GM12891 (cell line): Measurements from ENCODE around the gene NR6A1.

Experiments used
- PAX5 ChIP-seq: IDR thresholded peaks from 2 replicates; pipeline ENCODE4 v1.6.1; 2011; ENCODE audit warnings: low read length, moderate library complexity, mild to moderate bottlenecking; ENCODE audit not compliant: insufficient read depth, severe bottlenecking
- POLR2A ChIP-seq: IDR thresholded peaks from 2 replicates; pipeline ENCODE4 v1.6.1; 2011; ENCODE audit warnings: low read depth, low read length, control low read depth
- POLR2AphosphoS5 ChIP-seq: IDR thresholded peaks from 2 replicates; pipeline ENCODE4 v1.6.1; 2011; ENCODE audit warnings: low read depth, low read length, control low read depth
- POU2F2 ChIP-seq: IDR thresholded peaks from 2 replicates; pipeline ENCODE4 v1.6.1; 2011; ENCODE audit warnings: low read depth, mild to moderate bottlenecking, control low read depth, low read length, moderate library complexity
- TAF1 ChIP-seq: IDR thresholded peaks from 2 replicates; pipeline ENCODE4 v1.6.1; 2011; ENCODE audit warnings: low read depth, low read length, control low read depth

GRCh38 chr9:124813501-124814163, 42.5 kb upstream of the NR6A1 start:
- TF ChIP-seq POLR2A, result no peak
- no peak for TF ChIP-seq POLR2AphosphoS5
- no peak for TF ChIP-seq TAF1
- no peak for TF ChIP-seq PAX5
- no peak for TF ChIP-seq POU2F2
